Stimulated activated CD4-positive, alpha-beta T cell treated with anti-CD3 and anti-CD28 coated beads, Interleukin-4, amount 100 ng/mL, for 24 hours (primary cell): ENCODE data around the gene GOPC.

Experiments used
- DNase-seq: peaks from one replicate; pipeline ENCODE4 v3.0.0-alpha.2; 2020

Gene GOPC

GRCh38 chr6:117595099-117595923, 7.0 kb downstream of the GOPC start:
- DNase-seq: no peak

GRCh38 chr6:117592983-117593759, 9.1 kb downstream of the GOPC start:
- no peak for DNase-seq

- no peak for DNase-seq
These were observed 10.9 kb downstream of the GOPC start for GRCh38 chr6:117591405-117591804.

GRCh38 chr6:117590447-117590846, 11.9 kb downstream of the GOPC start:
- no peak for DNase-seq

GRCh38 chr6:117585647-117586046, 16.7 kb downstream of the GOPC start:
- DNase-seq: no peak

- no peak for DNase-seq
These were observed 28.1 kb downstream of the GOPC start for GRCh38 chr6:117574198-117574597.

GRCh38 chr6:117573006-117573680, 29.2 kb downstream of the GOPC start:
- DNase-seq: no peak

DNA sequence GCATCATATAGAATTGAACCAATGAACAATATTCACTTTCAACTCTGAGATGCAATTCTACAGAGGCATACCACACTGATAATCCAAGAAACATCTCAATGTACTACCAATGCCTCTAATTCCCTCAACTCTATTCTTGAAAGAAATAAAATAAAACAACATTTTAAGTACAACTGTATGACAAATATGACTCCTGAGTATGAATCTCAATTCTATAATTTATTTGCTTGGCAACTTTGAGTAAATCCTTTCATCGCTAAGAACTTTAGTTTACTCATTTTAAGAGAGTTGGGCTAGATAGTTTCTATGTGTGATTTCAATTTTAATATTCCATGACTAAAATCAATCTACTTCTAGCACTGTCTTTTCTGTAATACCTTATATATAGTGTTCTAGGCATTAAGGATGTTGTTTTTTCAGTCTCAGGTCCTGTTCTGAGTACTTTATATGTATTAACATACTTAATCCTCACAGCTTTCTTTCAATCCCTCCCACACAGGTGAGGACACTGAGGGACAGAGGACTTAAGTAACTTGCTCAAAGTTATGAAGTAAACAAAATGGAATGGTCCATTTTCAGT, 33.4 kb downstream of the GOPC start:
- DNase-seq: no peak

DNA sequence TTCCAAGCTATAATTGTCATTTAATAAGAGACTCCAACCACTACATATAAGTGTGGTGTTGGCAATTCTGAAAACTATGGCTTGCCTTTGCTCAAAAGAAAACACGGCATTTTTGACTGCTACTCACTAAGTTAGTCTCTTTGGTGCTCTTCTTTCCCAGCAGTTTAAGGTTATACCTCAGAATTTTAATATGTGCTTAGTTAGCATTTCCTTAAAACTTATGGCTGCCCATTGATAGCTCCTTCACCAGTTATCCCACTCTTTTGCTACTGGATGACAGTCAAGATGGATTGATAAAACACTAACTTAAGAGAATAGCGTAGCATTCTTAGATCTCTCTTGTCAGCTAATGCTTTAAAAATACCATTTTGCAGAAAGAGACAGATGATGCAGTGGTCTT, 34.1 kb downstream of the GOPC start:
- DNase-seq: no peak

DNA sequence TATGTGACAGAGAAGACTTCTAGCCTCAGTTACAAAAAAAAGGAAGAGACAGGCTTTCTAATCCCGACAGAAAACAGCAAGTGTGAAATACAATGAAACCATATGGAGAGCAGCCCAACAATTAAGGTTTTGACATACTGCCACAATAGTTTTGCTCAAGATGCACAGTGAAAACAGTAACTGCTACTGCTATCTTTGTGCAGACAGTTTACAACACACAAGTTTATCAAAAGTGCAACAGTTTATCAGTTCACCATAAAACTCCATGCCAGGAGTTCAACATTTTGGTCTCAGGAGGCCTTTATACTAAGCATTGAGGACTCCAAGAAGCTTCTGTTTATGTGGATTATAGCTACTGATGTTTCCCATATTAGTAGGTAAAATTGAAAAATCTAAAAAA, 37.6 kb downstream of the GOPC start:
- no peak for DNase-seq

DNA sequence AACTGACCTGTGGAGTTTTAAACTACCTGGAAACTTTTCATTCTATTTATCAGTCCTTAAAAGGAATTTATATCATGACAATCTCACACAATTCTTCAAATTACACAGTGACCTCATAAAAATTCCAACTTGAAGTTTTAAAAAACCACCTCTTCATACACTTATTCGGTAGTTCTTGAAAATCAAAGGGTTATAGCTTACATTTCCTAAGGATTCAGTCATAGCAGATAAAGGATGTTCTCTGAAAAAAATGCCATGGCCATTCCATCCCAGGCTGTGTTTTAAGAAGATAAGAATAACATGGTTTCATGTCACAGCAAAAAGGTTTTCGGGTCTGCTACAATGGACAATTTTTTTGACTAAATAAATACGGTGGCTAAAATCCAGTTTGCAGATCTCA, 41.2 kb downstream of the GOPC start:
- no peak for DNase-seq

GRCh38 chr6:117559299-117559698, 43.0 kb downstream of the GOPC start:
- DNase-seq: no peak

DNA sequence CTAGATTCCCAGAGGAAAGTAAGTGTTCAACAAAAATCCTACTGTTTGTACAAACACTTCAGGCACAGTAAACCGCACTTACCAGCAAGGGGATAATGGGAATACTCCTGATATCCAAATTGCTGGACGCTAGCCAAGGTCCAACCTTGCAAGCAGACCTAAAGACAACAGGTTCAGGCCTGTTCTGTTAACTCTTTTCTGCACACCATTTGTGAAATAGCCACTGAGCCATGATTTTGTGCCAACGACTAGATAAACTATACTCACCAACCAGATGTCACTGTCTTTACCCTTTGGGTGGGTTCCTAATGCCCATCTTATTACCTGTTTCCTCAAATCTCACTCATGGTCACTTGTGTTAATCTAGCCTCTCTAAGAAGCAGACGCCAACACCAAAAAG, 43.5 kb downstream of the GOPC start:
- DNase-seq: no peak

- DNase-seq: no peak
These were observed 44.4 kb downstream of the GOPC start for GRCh38 chr6:117557951-117558350.

DNA sequence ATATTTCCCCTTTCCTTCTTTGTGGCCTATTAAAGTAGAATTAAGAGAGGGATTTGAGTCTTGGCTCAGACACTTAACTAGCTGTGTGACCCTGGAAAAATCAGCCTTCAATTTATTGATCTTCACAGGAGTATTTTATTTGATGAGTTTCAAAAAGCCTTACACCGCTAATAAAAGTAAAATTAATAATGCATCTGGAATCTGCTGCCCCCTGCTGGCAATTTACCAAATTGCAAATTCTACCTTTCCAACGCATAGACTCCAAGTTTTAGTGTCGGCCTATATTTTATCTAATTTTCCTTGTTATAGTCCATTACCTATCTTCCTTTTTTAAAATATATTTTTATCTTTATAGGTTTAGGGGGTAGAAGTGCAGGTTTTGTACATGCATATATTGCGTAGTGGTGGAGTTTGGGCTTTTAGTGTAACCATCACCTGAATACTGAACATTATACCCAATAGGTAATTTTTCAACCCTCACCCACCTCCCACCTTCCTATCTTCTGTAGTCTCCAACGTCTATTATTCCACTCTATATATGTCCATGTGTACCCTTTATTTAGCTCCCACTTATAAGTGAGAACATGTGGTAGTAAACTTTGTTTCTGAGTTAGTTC, 46.3 kb downstream of the GOPC start:
- DNase-seq: peak; percentile 70

DNA sequence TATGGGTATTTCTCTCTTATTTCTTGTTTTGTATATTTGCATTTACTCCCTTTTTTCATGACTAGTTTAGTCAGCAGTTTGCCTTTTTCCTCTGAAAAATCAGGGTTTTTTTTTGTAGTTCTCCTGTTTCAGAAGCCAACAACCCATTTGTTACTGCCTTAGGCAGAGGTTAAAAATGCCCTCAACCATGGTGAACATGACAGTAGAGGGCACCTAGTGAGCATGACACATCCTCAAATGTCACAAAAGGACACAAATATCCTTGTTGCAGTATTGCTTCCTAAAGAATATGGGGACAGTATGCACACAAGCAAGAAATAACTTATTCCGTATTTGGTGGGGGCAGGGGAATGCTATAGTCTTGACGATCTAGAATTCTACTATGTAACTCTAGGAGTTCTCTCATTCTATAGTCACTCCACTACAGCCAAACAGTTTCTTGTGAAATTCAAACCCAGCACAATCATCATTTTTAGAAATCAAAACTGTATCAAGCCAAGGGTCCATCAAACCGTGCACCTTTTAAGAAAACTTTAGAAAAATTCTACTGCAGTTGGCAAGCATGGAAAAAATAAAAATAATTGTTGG, 47.0 kb downstream of the GOPC start:
- DNase-seq: no peak

- DNase-seq: no peak
These were observed 49.2 kb downstream of the GOPC start for GRCh38 chr6:117553142-117553541.

DNA sequence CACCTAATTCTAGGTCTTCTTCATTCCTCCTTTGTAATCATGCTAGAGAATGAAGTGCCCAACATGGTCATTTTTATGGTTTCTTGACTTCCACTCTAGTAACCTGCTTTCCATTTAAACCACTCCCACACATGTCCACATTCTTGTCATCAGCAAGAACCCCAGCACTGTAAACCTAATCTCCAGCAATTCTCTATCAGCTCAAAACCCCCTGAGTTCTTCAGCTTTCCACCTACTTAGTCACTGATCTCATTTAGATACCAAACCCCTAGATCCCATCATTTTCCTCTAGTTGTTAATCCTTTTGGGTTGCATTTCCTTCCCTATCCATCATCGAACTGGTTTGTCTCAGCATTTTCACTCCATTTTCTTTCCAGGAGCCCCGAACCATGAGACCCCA, 49.7 kb downstream of the GOPC start:
- no peak for DNase-seq

GRCh38 chr6:117550618-117551242, 51.6 kb downstream of the GOPC start:
- DNase-seq: no peak

- no peak for DNase-seq
These were observed 52.2 kb downstream of the GOPC start for GRCh38 chr6:117550078-117550600.

- DNase-seq: no peak
These were observed 52.7 kb downstream of the GOPC start for GRCh38 chr6:117549611-117550010.

DNA sequence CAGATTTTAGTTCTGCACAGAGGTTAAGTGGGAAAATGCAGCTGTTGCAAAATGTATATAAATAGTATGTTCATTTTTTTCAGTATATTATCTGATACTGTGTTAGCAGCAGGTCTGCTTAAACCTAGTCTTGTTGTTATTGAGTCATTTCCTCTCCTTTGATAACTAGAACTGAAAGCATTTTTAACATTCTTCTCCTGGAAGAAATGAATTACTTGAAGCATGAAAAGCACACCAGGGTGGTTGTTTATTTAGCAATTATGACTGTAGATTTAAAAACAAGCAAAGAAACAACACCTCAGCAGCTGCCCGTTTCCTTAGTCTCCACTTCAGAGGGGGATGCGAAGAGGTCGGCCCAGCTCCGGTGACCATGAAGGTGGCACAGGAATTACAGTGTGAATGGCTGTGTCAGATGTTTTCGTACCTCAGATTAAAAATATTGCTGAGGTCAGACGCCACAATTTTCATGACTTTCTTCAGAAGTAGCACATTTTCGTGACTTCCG, 53.5 kb downstream of the GOPC start:
- DNase-seq: peak; percentile 24
